GM12878 (cell line): ENCODE data around the gene TBC1D5. TPM values are rescaled to one million over a fixed set of nuclear protein-coding genes. Genes with fewer than 3 reads are reported as not detected.

Source experiments
- ATAC-seq: fragments of 200-7000 bp; cut with Tn5 transposase; 3 replicates; pipeline ENCODE4 v1.9.1; 2020; ENCODE audit warnings: mild to moderate bottlenecking, moderate library complexity
- BruUV-seq: library from RNA; stranded (reverse); fragments of 400-500 nt; replicated peaks from 2 replicates; lab custom pipeline; 2021; lab: Mats Ljungman, UMichigan
- CTCF ChIA-PET: fragments of 300-600 bp; sonication (Branson Sonifier 250); formaldehyde crosslinking; extraction: SDS; loops from one replicate; lab custom pipeline; 2021; ENCODE audit warnings: inconsistent platforms; lab: Yijun Ruan, JAX
- POLR2A ChIA-PET: fragments of 350-600 bp; formaldehyde crosslinking; extraction: SDS; loops from one replicate; lab custom pipeline; 2021; ENCODE audit warnings: inconsistent platforms; lab: Charles Lee
- RAD21 ChIA-PET: fragments of 300-600 bp; sonication (Branson Sonifier 250); formaldehyde crosslinking; loops from one replicate; lab custom pipeline; 2023; ENCODE audit warnings: antibody characterized with exemption; ENCODE audit not compliant: unreplicated experiment; lab: Charles Lee
- SMC1A ChIA-PET: fragments of 300-600 bp; sonication (Branson Sonifier 250); formaldehyde crosslinking; loops from one replicate; lab custom pipeline; 2023; ENCODE audit not compliant: unreplicated experiment, uncharacterized antibody; lab: Charles Lee
- DNase-seq: peaks from one replicate; pipeline ENCODE4 v3.0.0-alpha.2; 2011; ENCODE audit warnings: low read depth, low spot score
- FAIRE-seq: peaks from 3 replicates; lab custom pipeline; 2011; peaks lifted over from hg19 to GRCh38; lab: Jason Lieb, UNC
- H2AFZ ChIP-seq: 2 replicates; pipeline ENCODE4 v1.6.0; 2011; ENCODE audit warnings: low read depth, low read length, control low read depth; ENCODE audit not compliant: control insufficient read depth
- H3K27ac ChIP-seq: 2 replicates; pipeline ENCODE4 v1.5.1; 2011; ENCODE audit warnings: control low read depth; ENCODE audit not compliant: control insufficient read depth, insufficient read depth
- H3K27me3 ChIP-seq, 2 experiments: replicated peaks in 1 of 2; 2 replicates each; pipeline versions ENCODE4 v1.6.0 to v1.6.1; 2011; ENCODE audit warnings: low read length in 1 of 2; ENCODE audit not compliant: control insufficient read depth in 2 of 2, insufficient read depth in 2 of 2
- H3K36me3 ChIP-seq, 2 experiments: 2 replicates each; pipeline ENCODE4 v1.5.1; 2011; ENCODE audit warnings: low read length in 1 of 2; ENCODE audit not compliant: control insufficient read depth in 2 of 2, insufficient read depth in 2 of 2
- H3K4me1 ChIP-seq: 2 replicates; pipeline ENCODE4 v1.6.1; 2011; ENCODE audit warnings: mild to moderate bottlenecking, low read length, moderate library complexity, mixed read lengths; ENCODE audit not compliant: control insufficient read depth, insufficient read depth
- H3K4me2 ChIP-seq: 2 replicates; pipeline ENCODE4 v1.6.0; 2011; ENCODE audit warnings: control low read depth; ENCODE audit not compliant: control insufficient read depth, insufficient read depth
- H3K4me3 ChIP-seq: fragments of 200-600 bp; sonication (generic); 2 replicates; pipeline ENCODE4 v1.5.1; 2016
- H3K79me2 ChIP-seq: 2 replicates; pipeline ENCODE4 v1.6.0; 2011; ENCODE audit warnings: low read length; ENCODE audit not compliant: control insufficient read depth, insufficient read depth
- H3K9ac ChIP-seq: 2 replicates; pipeline ENCODE4 v1.8.0; 2011; ENCODE audit warnings: low read length, control low read depth, mixed read lengths; ENCODE audit not compliant: control insufficient read depth, insufficient read depth
- H3K9me3 ChIP-seq: replicated peaks from 3 replicates; pipeline ENCODE4 v1.5.1; 2011; ENCODE audit warnings: mild to moderate bottlenecking, low read length; ENCODE audit not compliant: control insufficient read depth, insufficient read depth
- H4K20me1 ChIP-seq: 2 replicates; pipeline ENCODE4 v1.6.0; 2011; ENCODE audit not compliant: control insufficient read depth, insufficient read depth
- NR2F1 ChIP-seq: fragments of 450-650 bp; conservative IDR thresholded peaks from 2 replicates; pipeline ENCODE4 v1.6.1; 2017; ENCODE audit warnings: mild to moderate bottlenecking
- RCOR1 ChIP-seq: conservative IDR thresholded peaks from 2 replicates; pipeline ENCODE4 v1.6.1; 2012; ENCODE audit warnings: low read depth, low read length, improper control_type of control experiment
- REST ChIP-seq: IDR thresholded peaks from 2 replicates; pipeline ENCODE4 v1.6.1; 2012; ENCODE audit warnings: mild to moderate bottlenecking, low read depth, low read length
- SMAD1 ChIP-seq: fragments of 450-650 bp; IDR thresholded peaks from 2 replicates; pipeline ENCODE4 v1.6.1; 2018; ENCODE audit warnings: mild to moderate bottlenecking, low read depth; ENCODE audit not compliant: partially characterized antibody
- ZBED1 ChIP-seq: IDR thresholded peaks from 2 replicates; pipeline ENCODE4 v1.6.1; 2016; ENCODE audit warnings: borderline replicate concordance
- in situ Hi-C: fragments of 300-500 bp; cut with MboI; formaldehyde crosslinking; loops from 9 replicates; pipeline ENCODE4 v1.14.3; 2018; ENCODE audit warnings: mixed read lengths
- intact Hi-C: fragments of 100-400 bp; cut with micrococcal nuclease; formaldehyde crosslinking; loops from one replicate; pipeline ENCODE4 v1.14.2; 2022; ENCODE audit not compliant: unreplicated experiment
- polyA plus RNA-seq, 11 experiments: library from polyadenylated mRNA; depleted of rRNA in 4 of 11; unstranded in 6 of 11; stranded (reverse) in 5 of 11; fragments of >200 nt; fragmentation: Nextera tagmentation in 4 of 11; fragmentation: Illumina TruSeq in 1 of 11; extraction: Ambion mirVana in 4 of 11; extraction: Trizol in 1 of 11; gene quantifications; 1 replicate in 1 of 11; 2 replicates in 10 of 11; pipeline versions ENCODE4 v1.2.1 to v1.2.3, GENCODE V29; 2011 to 2016; ENCODE audit warnings: inconsistent platforms in 2 of 11, missing spikeins in 2 of 11, low read depth in 1 of 11
- total RNA-seq, 4 experiments: library from RNA; depleted of rRNA in 3 of 4; stranded (reverse); fragments of >200 nt in 3 of 4; fragmentation: Illumina TruSeq in 1 of 4; extraction: Trizol in 1 of 4; gene quantifications; 2 replicates each; pipeline versions ENCODE4 v1.2.1 to v1.2.3, GENCODE V29; 2013 to 2021
- TF ChIP-seq, protein P1 (sequence below): fragments of 450-650 bp; IDR thresholded peaks from 2 replicates; pipeline ENCODE4 v1.6.1; 2017; ENCODE audit warnings: mild to moderate bottlenecking, moderate library complexity
- TF ChIP-seq, protein P2 (sequence below): fragments of 450-650 bp; IDR thresholded peaks from 2 replicates; pipeline ENCODE4 v1.6.1; 2016; ENCODE audit warnings: mild to moderate bottlenecking
- TF ChIP-seq, protein P3 (sequence below): IDR thresholded peaks from 2 replicates; pipeline ENCODE4 v1.6.1; 2011; ENCODE audit warnings: low read depth, low read length, improper control_type of control experiment, borderline replicate concordance
- TF ChIP-seq, protein P4 (sequence below): IDR thresholded peaks from 2 replicates; pipeline ENCODE4 v1.6.1; 2011; ENCODE audit warnings: borderline replicate concordance, low read depth, mild to moderate bottlenecking, moderate library complexity, low read length; ENCODE audit not compliant: insufficient read depth, poor library complexity, severe bottlenecking

The TBC1D5 gene
- total and polyA plus RNA-seq, 10 of the 15 experiments (the other 5 are each of a cell fraction or from before 2014, with no cell fraction given) = 5.5 to 61.0 (median 43.8) TPM

DNA sequence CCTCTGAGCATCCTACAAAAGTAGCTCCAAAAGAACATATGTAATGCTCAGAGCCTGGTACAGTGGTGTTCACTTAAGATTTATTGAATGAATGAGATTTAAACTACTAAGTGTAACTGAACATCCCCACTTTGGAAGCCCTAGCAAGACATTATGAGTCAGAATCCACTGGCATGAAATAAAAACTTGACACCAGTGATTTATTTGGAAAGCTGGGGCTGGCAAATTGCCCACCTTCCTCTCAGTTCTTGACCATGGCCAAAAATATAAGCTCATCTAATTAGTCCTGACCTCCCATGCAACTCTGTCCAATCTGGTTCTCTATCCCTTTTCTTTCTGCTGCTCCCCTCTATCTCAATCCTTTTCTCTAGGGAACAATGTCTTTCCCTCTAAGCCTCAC lies 439.7 kb downstream of the TBC1D5 start:
- no TSS peak for BruUV-seq
- CTCF ChIA-PET = interaction anchor here (1.1 kb wide), 1 partner anchor 539 kb away, joined by 3 read pairs; no protein-coding TSS in a partner anchor
- H3K27me3 ChIP-seq = no peaks in the 10 kb centered on the region
- no peak overlapping the region for H3K9ac ChIP-seq
- no peak for DNase-seq
- no peak overlapping the region for H3K27ac ChIP-seq
- intact Hi-C loops (no loop called here), in situ Hi-C loops (no loop called here)
- H3K9me3 ChIP-seq = no peaks in the 10 kb centered on the region
- H3K4me2 ChIP-seq = no peak overlapping the region
- POLR2A ChIA-PET = no interaction called here
- RAD21 ChIA-PET = no interaction called here
- no peaks in the 10 kb centered on the region for H4K20me1 ChIP-seq
- no peaks in the 10 kb centered on the region; a peak in 1 of 4 replicates for H3K36me3 ChIP-seq
- no peak for FAIRE-seq
- no peaks in the 10 kb centered on the region for H3K4me1 ChIP-seq
- SMC1A ChIA-PET = interaction anchor here (1.2 kb wide), 1 partner anchor 9 kb away, joined by 3 read pairs; no protein-coding TSS in a partner anchor
- H3K79me2 ChIP-seq = no peaks in the 10 kb centered on the region
- no peak overlapping the region for H3K4me3 ChIP-seq
- H2AFZ ChIP-seq = no peak overlapping the region
- no peak for ATAC-seq
- TF ChIP-seq RCOR1 = no peak
- TF ChIP-seq REST = no peak
- TF ChIP-seq, protein P1, sequence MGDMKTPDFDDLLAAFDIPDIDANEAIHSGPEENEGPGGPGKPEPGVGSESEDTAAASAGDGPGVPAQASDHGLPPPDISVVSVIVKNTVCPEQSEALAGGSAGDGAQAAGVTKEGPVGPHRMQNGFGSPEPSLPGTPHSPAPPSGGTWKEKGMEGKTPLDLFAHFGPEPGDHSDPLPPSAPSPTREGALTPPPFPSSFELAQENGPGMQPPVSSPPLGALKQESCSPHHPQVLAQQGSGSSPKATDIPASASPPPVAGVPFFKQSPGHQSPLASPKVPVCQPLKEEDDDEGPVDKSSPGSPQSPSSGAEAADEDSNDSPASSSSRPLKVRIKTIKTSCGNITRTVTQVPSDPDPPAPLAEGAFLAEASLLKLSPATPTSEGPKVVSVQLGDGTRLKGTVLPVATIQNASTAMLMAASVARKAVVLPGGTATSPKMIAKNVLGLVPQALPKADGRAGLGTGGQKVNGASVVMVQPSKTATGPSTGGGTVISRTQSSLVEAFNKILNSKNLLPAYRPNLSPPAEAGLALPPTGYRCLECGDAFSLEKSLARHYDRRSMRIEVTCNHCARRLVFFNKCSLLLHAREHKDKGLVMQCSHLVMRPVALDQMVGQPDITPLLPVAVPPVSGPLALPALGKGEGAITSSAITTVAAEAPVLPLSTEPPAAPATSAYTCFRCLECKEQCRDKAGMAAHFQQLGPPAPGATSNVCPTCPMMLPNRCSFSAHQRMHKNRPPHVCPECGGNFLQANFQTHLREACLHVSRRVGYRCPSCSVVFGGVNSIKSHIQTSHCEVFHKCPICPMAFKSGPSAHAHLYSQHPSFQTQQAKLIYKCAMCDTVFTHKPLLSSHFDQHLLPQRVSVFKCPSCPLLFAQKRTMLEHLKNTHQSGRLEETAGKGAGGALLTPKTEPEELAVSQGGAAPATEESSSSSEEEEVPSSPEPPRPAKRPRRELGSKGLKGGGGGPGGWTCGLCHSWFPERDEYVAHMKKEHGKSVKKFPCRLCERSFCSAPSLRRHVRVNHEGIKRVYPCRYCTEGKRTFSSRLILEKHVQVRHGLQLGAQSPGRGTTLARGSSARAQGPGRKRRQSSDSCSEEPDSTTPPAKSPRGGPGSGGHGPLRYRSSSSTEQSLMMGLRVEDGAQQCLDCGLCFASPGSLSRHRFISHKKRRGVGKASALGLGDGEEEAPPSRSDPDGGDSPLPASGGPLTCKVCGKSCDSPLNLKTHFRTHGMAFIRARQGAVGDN = no peak
- TF ChIP-seq, protein P2, sequence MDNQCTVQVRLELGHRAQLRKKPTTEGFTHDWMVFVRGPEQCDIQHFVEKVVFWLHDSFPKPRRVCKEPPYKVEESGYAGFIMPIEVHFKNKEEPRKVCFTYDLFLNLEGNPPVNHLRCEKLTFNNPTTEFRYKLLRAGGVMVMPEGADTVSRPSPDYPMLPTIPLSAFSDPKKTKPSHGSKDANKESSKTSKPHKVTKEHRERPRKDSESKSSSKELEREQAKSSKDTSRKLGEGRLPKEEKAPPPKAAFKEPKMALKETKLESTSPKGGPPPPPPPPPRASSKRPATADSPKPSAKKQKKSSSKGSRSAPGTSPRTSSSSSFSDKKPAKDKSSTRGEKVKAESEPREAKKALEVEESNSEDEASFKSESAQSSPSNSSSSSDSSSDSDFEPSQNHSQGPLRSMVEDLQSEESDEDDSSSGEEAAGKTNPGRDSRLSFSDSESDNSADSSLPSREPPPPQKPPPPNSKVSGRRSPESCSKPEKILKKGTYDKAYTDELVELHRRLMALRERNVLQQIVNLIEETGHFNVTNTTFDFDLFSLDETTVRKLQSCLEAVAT = no peak
- TF ChIP-seq SMAD1 = no peak
- TF ChIP-seq ZBED1 = no peak
- TF ChIP-seq, protein P3, sequence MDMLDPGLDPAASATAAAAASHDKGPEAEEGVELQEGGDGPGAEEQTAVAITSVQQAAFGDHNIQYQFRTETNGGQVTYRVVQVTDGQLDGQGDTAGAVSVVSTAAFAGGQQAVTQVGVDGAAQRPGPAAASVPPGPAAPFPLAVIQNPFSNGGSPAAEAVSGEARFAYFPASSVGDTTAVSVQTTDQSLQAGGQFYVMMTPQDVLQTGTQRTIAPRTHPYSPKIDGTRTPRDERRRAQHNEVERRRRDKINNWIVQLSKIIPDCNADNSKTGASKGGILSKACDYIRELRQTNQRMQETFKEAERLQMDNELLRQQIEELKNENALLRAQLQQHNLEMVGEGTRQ = no peak
- TF ChIP-seq, protein P4, sequence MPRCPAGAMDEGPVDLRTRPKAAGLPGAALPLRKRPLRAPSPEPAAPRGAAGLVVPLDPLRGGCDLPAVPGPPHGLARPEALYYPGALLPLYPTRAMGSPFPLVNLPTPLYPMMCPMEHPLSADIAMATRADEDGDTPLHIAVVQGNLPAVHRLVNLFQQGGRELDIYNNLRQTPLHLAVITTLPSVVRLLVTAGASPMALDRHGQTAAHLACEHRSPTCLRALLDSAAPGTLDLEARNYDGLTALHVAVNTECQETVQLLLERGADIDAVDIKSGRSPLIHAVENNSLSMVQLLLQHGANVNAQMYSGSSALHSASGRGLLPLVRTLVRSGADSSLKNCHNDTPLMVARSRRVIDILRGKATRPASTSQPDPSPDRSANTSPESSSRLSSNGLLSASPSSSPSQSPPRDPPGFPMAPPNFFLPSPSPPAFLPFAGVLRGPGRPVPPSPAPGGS = no peak
- no peak for TF ChIP-seq NR2F1
